GM18498 (cell line): ENCODE results near the gene TRIM63.

Source experiments
- ATAC-seq: cut with Tn5 transposase; IDR thresholded peaks from one replicate; pipeline ENCODE4 v1.9.1; 2021; ENCODE audit warnings: mild to moderate bottlenecking, moderate library complexity; ENCODE audit not compliant: unreplicated experiment

The TRIM63 gene

GRCh38 chr1:26089125-26089524 is 21.7 kb upstream of the TRIM63 start:
- ATAC-seq = no peak

DNA sequence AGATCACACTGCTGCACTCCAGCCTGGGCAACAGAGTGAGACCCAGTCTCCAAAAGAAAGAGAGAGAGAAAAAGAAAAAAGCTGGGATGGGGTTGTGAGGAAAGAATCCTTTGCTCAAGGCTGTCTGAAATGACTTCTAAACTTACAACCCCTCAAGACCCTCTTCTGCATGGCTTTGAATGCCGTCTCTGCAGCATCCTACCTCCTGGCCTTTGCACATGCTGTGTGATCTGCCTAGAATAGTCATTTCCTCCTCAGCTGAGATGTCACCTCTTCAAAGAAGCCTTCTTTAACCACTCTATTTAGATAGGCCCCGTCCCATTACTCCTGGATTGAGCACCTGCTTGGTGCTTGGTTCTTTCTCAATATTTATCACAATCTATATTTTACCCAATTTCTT is 17.4 kb upstream of the TRIM63 start:
- no peak for ATAC-seq

- no peak for ATAC-seq
Observed at GRCh38 chr1:26084091-26084561, 16.7 kb upstream of the TRIM63 start.

- no peak for ATAC-seq
Observed at GRCh38 chr1:26083208-26083607, 15.8 kb upstream of the TRIM63 start.

- no peak for ATAC-seq
Observed at GRCh38 chr1:26082020-26082350, 14.6 kb upstream of the TRIM63 start.

DNA sequence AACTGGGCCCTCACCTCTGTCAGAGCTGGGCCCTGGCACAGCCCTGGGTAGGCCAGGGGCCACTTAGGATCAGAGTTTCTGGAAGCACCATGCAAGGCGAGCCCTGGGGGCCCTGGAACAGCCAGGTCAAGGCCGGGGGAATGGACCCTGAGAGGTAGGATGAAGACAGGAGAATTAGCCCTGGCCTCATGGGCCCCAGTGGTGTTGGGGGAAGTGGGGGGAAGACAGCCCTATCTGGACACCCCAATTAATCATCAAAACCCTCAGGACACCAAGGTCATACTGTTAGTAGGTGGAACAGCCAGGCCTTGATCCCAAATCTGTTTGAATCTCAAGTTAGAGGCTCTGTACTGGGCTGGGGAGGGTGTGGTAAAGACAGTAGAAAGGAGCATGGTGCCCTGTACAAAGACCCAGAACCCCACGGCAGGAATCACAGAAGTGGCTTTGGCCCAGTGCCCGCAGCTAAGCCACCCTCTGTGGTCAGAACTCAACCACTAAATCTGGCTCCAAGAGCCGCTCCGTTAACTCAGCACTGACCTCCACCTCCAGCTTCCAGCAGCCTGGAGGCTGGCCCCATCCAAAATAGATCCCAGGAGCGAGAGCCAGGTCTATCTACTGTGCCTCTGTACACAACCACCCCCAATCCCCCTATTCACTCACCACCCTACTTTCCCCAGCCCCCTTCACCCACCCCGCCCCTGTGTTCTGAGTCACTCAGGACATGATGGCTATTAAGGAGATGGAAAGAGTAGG is 14.0 kb upstream of the TRIM63 start:
- ATAC-seq = no peak

GRCh38 chr1:26079960-26080814 is 12.8 kb upstream of the TRIM63 start:
- no peak for ATAC-seq

GRCh38 chr1:26079178-26079563 is 11.7 kb upstream of the TRIM63 start:
- no peak for ATAC-seq

GRCh38 chr1:26078286-26079177 is 11.1 kb upstream of the TRIM63 start:
- no peak for ATAC-seq

DNA sequence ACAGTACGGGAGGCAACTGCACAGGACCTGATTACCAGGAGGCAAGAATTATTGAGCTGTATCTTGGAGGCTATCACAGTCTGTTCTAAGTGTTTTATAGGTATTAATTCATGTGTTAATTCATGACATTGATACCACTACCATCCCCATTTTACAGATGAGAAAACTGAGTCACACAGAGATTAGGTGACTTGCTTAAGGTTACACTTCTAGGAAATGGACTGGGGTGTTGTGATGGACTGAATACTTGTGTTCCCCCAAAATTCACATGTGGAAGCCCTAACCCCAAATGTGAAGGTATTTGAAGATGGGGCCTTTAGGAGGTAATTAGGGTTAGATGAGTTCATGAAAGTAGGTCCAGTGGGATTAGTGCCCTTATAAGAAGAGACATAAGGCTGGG is 10.1 kb upstream of the TRIM63 start:
- no peak for ATAC-seq

DNA sequence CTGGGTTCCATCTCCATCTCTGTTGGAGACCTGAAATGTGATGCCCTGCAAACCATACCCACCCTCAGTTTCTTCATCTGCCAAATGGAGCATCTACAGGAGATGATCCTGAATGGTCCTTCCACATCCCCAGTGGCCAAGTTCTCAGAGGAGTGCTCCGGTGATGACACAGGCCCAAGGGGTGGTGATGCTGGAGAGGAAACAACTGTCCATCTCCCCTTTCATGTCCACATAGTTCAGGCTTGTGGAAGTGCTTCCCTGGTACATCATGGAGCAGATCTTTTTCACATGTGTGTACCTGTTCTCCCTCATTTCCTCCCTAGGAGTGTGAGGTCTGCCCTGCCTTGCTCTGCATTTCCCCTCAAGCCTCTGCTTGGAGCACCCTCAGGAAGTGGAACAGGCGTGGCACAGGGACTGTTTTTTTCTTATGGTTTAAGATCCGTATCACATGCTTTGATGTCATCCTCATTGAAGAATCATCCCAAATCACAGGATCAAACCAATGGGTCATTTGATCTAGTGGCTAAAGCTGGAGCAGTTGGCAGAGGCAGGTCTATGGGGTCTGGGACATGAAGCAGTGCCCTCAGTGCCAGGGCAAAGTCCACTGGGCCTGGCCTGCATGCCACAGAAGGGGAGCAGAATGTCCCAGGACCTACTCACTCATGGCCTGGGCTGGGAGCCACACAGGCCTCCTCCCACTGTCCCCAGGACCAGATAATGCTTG is 8.2 kb upstream of the TRIM63 start:
- no peak for ATAC-seq

- no peak for ATAC-seq
Observed at GRCh38 chr1:26072305-26072704, 4.9 kb upstream of the TRIM63 start.

GRCh38 chr1:26070963-26071342 is 3.5 kb upstream of the TRIM63 start:
- no peak for ATAC-seq

DNA sequence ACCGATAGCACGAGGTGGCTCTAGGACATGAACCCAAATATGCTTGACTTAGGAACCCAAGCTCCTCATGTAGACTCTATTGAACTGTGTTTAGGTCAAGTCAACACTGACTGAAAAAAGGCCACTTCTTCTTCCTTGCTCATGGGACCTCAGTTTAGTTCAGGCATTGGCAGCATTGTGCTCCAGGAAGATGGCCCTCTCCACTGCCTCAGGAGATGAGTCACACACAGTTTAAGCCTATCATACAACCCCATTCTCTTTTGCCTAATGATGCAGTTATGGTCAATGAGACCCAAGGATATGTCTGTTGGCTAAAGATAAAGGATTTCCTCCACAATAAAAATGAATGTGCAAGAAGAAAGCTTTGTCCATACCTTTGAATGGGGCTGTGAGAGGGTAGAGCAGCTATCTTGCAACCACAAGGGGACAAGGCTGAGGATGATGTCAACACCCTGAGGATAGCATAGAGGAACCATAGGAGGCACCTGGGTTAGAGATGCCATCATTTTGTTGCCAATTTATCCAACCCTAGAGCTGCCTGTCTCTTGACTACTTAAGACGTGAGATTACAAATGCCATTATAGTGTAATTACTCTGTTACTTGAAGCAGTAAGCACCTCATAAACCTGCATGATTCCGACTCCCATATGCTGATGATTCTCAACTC is 3.0 kb upstream of the TRIM63 start:
- ATAC-seq = no peak

DNA sequence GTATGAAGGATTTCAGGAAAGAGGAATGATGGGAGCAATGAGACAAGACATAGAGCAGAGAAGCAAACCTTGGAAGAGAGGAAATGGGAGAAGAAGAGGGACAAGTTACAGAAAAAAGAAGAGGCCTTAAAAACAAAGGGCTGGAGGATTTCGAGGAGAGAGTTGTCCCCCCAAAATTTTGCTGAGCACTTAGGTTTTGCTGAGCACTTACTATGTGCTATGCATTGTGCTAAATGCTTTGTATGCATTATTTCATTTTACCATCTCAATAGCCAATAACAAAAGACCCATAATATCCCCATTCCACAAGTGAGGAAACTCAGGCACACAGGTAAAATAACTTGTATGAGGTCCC is 2.5 kb upstream of the TRIM63 start:
- ATAC-seq = no peak

DNA sequence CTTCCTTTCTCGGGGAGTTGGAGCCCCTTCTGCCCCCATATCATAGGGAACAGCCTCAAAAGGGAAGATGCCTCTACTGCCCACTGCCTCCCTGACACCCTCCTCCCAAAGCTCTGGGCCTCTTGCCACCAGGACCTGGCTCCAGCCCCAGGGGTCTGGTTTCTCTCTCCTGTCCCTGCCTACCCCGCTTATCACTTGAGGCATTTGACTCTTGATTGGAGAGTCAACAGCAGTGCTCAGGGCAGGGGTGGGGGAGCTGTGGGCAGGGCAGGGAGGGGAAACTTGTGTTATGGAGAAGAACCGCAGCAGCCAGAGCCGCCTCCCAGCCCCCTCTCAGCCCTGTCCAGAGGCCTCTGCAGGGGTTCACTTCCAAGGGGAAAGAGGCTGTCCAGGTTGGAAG is 573 bp downstream of the TRIM63 start:
- ATAC-seq = no peak

- ATAC-seq = no peak
Observed at GRCh38 chr1:26066160-26066559, 1.3 kb downstream of the TRIM63 start.

DNA sequence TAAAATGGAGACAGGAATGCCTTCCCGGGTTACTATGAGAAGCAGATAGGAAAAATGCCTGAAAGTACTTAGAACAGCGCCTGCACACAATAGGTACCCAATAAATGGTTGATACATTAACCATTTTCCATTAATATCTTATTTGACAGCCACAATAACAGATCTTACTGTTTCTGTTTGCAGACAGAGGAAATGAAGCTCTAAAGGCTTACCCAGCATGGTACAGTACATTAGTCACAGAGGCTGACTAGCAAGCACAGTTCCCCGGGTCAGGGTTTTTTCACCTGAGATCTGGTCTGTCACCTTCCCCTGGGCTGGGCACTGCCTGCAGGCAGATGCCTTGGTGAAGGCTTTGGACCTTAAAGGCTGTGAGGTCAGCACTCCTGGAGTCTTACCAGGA is 2.9 kb downstream of the TRIM63 start:
- no peak for ATAC-seq

DNA sequence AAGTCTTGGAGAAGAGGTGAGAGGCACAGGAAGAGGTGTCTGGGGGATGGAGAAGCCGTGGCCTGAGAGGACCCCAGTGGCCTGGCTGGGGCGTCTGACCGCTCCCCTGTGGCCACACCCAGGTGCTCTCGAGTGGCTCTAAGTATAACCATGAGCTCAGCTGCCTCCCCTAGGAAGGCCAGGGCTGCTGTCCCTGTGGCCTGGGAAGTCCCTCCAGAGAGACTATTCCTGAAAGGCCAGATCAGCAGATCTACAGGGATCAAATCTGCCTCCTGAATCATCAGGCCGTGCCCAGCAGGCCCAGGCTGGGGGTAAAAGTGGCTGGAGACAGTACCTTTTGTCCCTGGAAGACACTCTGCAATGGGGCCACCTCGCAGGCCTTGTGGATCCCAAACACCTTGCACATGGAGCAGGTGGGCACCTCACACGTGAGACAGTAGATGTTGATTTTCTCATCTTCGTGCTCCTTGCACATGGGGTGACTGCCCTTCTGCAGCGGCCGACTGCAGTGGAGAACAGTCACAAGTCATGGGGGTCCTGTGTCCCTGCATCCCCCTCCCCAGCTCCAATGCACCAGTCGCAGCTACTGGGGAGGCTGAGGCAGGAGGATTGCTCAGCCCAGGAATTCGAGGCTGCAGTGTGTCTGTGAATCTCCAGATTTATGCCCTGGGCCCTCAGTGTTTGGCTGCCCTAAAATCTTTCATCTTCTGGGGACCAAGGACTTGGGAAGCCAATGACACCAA is 6.4 kb downstream of the TRIM63 start:
- ATAC-seq = no peak

DNA sequence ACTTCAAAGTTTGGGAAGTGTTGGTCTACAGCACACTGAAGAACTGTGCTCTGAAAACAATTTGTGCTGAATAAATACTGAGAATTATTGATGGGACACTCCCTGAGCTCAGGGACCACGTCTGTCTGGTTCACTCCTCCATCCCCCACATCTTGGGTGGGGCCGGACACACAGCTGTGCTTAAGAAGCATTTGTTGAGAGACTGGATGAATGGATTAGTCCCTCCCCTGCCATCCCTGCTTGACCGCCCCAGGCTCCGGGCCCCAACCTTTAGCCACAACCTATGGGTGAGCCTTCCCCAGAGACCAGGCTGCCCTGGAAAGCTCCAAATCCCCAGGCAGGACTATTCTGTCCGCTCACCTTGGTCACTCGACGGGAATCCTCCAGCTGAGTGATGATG is 7.5 kb downstream of the TRIM63 start:
- ATAC-seq = no peak
